Measurements from ENCODE around the gene TSPAN9.

The TSPAN9 gene

GRCh38 chr12:3092764-3093163, 15.6 kb downstream of the TSPAN9 start:
- no peak overlapping the region for H3K4me3 ChIP-seq (ENCODE audit: low read length)
- no peaks in the 10 kb centered on the region for H3K36me3 ChIP-seq (ENCODE audit: insufficient read depth, low read depth, low read length)
- H3K27me3 ChIP-seq (ENCODE audit: insufficient read depth, low read length) = no peaks in the 10 kb centered on the region
- H3K4me1 ChIP-seq (ENCODE audit: insufficient read depth, low read length) = no peaks in the 10 kb centered on the region
- H3K9me3 ChIP-seq (ENCODE audit: insufficient read depth, low read depth, low read length) = no peaks in the 10 kb centered on the region
- no peak overlapping the region for H3K9ac ChIP-seq (ENCODE audit: low read depth, low read length)
- no peak overlapping the region for H3K27ac ChIP-seq (ENCODE audit: low read length)

- Histone ChIP-seq H3K9ac (ENCODE audit: low read depth, low read length) (no peak overlapping the region), H3K27ac (ENCODE audit: low read length) (no peak overlapping the region), H3K9me3 (ENCODE audit: insufficient read depth, low read depth, low read length) (no peaks in the 10 kb centered on the region), H3K4me3 (ENCODE audit: low read length) (no peak overlapping the region), H3K36me3 (ENCODE audit: insufficient read depth, low read depth, low read length) (no peaks in the 10 kb centered on the region), H3K4me1 (ENCODE audit: insufficient read depth, low read length) (no peaks in the 10 kb centered on the region), H3K27me3 (ENCODE audit: insufficient read depth, low read length) (no peaks in the 10 kb centered on the region)
Measured at GRCh38 chr12:3097186-3097804, 20.1 kb downstream of the TSPAN9 start.

DNA sequence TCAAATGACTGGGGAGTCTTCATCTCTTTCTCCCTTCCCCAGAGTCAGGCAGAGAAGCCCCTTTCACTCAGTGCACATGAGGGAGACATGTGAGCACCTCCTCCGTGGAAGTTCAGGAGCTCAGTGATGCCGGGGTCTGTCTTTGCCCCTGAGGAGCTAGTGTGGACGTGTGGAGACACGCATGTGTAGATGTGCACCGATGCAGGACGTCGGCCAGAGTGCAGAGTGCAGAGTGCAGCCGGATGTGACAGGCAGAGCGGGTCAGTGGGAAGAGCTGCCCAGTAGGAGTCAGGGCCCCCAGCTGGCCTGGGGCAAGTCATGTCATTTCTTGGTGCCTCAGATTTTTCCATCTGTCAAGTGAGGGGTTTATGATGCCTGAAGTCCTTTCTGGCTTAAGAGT, 20.7 kb downstream of the TSPAN9 start:
- Histone ChIP-seq H3K9me3 (ENCODE audit: insufficient read depth, low read depth, low read length) (no peaks in the 10 kb centered on the region), H3K27me3 (ENCODE audit: insufficient read depth, low read length) (no peaks in the 10 kb centered on the region), H3K4me1 (ENCODE audit: insufficient read depth, low read length) (no peaks in the 10 kb centered on the region), H3K9ac (ENCODE audit: low read depth, low read length) (no peak overlapping the region), H3K27ac (ENCODE audit: low read length) (no peak overlapping the region), H3K36me3 (ENCODE audit: insufficient read depth, low read depth, low read length) (no peaks in the 10 kb centered on the region), H3K4me3 (ENCODE audit: low read length) (no peak overlapping the region)

DNA sequence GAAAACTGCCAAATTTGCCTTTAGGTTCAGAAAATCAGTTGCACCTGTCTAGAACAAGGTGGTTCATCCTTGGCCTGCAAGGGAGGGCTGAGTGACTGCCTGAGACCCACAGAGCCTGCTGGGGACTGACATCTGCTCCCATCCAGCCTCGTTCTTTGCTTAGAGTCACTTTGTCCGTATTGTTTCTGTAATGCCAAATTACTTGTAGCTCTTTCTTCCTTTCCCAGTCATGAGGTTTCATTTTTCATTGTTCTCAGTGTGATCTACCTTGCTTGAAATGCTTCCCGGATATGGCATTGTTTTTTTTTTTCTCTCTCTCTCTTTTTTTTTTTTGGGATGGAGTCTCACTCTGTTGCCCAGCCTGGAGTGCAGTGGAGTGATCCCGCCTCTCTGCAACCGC, 21.3 kb downstream of the TSPAN9 start:
- Histone ChIP-seq H3K9ac (ENCODE audit: low read depth, low read length) (no peak overlapping the region), H3K9me3 (ENCODE audit: insufficient read depth, low read depth, low read length) (no peaks in the 10 kb centered on the region), H3K36me3 (ENCODE audit: insufficient read depth, low read depth, low read length) (no peaks in the 10 kb centered on the region), H3K27ac (ENCODE audit: low read length) (no peak overlapping the region), H3K4me1 (ENCODE audit: insufficient read depth, low read length) (no peaks in the 10 kb centered on the region), H3K4me3 (ENCODE audit: low read length) (no peak overlapping the region), H3K27me3 (ENCODE audit: insufficient read depth, low read length) (no peaks in the 10 kb centered on the region)

- Histone ChIP-seq H3K9ac (ENCODE audit: low read depth, low read length) (no peak overlapping the region), H3K27me3 (ENCODE audit: insufficient read depth, low read length) (no peaks in the 10 kb centered on the region), H3K36me3 (ENCODE audit: insufficient read depth, low read depth, low read length) (no peaks in the 10 kb centered on the region), H3K27ac (ENCODE audit: low read length) (no peak overlapping the region), H3K4me3 (ENCODE audit: low read length) (no peak overlapping the region), H3K4me1 (ENCODE audit: insufficient read depth, low read length) (no peaks in the 10 kb centered on the region), H3K9me3 (ENCODE audit: insufficient read depth, low read depth, low read length) (no peaks in the 10 kb centered on the region)
Measured at GRCh38 chr12:3099146-3099545, 22.0 kb downstream of the TSPAN9 start.

GRCh38 chr12:3101309-3102024, 24.3 kb downstream of the TSPAN9 start:
- H3K9me3 ChIP-seq (ENCODE audit: insufficient read depth, low read depth, low read length) = no peaks in the 10 kb centered on the region
- no peaks in the 10 kb centered on the region for H3K27me3 ChIP-seq (ENCODE audit: insufficient read depth, low read length)
- H3K9ac ChIP-seq (ENCODE audit: low read depth, low read length) = no peak overlapping the region
- no peak overlapping the region for H3K27ac ChIP-seq (ENCODE audit: low read length)
- H3K4me1 ChIP-seq (ENCODE audit: insufficient read depth, low read length) = no peaks in the 10 kb centered on the region; the same call in 1 of the 2 replicates
- no peaks in the 10 kb centered on the region for H3K36me3 ChIP-seq (ENCODE audit: insufficient read depth, low read depth, low read length)
- H3K4me3 ChIP-seq (ENCODE audit: low read length) = no peak overlapping the region

- Histone ChIP-seq H3K9me3 (ENCODE audit: insufficient read depth, low read depth, low read length) (no peaks in the 10 kb centered on the region), H3K4me1 (ENCODE audit: insufficient read depth, low read length) (peaks cover 4% of the 10 kb centered on the region; the same call in 1 of the 2 replicates), H3K9ac (ENCODE audit: low read depth, low read length) (no peak overlapping the region), H3K36me3 (ENCODE audit: insufficient read depth, low read depth, low read length) (no peaks in the 10 kb centered on the region), H3K4me3 (ENCODE audit: low read length) (no peak overlapping the region), H3K27me3 (ENCODE audit: insufficient read depth, low read length) (no peaks in the 10 kb centered on the region), H3K27ac (ENCODE audit: low read length) (no peak overlapping the region)
Measured at GRCh38 chr12:3102771-3103410, 25.7 kb downstream of the TSPAN9 start.

- H3K27me3 ChIP-seq (ENCODE audit: insufficient read depth, low read length) = no peaks in the 10 kb centered on the region
- no peaks in the 10 kb centered on the region for H3K36me3 ChIP-seq (ENCODE audit: insufficient read depth, low read depth, low read length)
- H3K4me1 ChIP-seq (ENCODE audit: insufficient read depth, low read length) = peaks cover 4% of the 10 kb centered on the region; the same call in 1 of the 2 replicates
- H3K9ac ChIP-seq (ENCODE audit: low read depth, low read length) = no peak overlapping the region
- H3K27ac ChIP-seq (ENCODE audit: low read length) = no peak overlapping the region
- no peaks in the 10 kb centered on the region for H3K9me3 ChIP-seq (ENCODE audit: insufficient read depth, low read depth, low read length)
- H3K4me3 ChIP-seq (ENCODE audit: low read length) = no peak overlapping the region
Measured at GRCh38 chr12:3103806-3104205, 26.6 kb downstream of the TSPAN9 start.

DNA sequence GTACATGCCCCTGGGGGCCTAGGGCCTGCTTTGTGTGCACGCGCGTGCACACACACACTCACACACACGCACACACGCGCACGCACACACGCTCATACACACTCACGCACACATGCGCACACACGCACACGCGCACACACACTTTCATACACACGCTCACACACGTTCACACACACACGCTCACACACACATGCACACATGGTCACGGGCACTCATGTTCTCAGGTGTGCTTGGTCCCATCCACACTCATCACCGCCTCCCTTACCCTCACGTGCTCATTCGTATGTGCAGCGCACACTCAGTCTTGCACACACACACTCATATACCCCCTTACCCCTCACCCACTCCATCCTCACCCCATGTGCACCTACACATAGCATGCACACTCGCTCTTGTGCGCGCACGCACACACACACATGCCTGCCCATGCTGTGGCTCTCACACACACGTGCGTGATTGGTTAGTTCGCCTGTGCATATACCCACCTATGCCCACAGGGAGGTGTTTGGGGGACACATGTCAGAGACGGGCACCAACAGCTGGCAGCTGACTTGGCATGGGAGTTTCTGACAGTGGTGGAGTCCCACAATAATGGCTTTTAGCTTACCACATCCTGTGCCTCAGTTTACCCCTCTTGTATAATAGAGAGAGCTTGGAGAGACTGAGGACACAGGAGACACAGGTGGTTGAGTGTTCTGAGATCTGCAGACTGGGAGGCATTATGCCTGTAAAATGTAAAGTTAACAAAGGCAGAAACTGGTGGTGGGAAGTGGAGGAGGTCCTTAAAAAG, 28.7 kb downstream of the TSPAN9 start:
- Histone ChIP-seq H3K36me3 (ENCODE audit: insufficient read depth, low read depth, low read length) (no peaks in the 10 kb centered on the region), H3K4me1 (ENCODE audit: insufficient read depth, low read length) (peaks cover 4% of the 10 kb centered on the region; the same call in 1 of the 2 replicates), H3K27ac (ENCODE audit: low read length) (no peak overlapping the region), H3K9ac (ENCODE audit: low read depth, low read length) (no peak overlapping the region), H3K27me3 (ENCODE audit: insufficient read depth, low read length) (no peaks in the 10 kb centered on the region), H3K4me3 (ENCODE audit: low read length) (no peak overlapping the region), H3K9me3 (ENCODE audit: insufficient read depth, low read depth, low read length) (no peaks in the 10 kb centered on the region)

DNA sequence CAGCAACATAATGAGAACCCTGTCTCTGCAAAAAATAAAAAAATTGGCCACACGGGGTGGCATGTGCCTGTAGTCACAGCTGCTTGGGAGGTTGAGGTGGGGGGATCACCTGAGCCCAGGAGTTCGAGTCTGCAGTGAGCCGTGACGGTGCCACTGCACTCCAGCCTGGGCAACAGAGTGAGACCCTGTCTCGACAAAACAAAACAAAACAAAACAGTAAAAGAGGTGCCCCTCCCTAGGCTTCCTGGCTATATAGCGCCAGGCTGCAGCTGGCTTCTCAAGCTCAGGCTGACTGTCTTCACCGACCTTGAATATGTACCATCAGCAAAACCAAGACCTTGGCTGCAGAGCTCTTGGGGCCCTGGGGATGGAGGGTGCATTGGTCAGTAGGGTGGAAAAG, 29.4 kb downstream of the TSPAN9 start:
- no peaks in the 10 kb centered on the region for H3K9me3 ChIP-seq (ENCODE audit: insufficient read depth, low read depth, low read length)
- no peaks in the 10 kb centered on the region for H3K27me3 ChIP-seq (ENCODE audit: insufficient read depth, low read length)
- no peaks in the 10 kb centered on the region for H3K36me3 ChIP-seq (ENCODE audit: insufficient read depth, low read depth, low read length)
- no peak overlapping the region for H3K4me3 ChIP-seq (ENCODE audit: low read length)
- peaks cover 4% of the 10 kb centered on the region; the same call in 1 of the 2 replicates for H3K4me1 ChIP-seq (ENCODE audit: insufficient read depth, low read length)
- H3K27ac ChIP-seq (ENCODE audit: low read length) = no peak overlapping the region
- no peak overlapping the region for H3K9ac ChIP-seq (ENCODE audit: low read depth, low read length)

DNA sequence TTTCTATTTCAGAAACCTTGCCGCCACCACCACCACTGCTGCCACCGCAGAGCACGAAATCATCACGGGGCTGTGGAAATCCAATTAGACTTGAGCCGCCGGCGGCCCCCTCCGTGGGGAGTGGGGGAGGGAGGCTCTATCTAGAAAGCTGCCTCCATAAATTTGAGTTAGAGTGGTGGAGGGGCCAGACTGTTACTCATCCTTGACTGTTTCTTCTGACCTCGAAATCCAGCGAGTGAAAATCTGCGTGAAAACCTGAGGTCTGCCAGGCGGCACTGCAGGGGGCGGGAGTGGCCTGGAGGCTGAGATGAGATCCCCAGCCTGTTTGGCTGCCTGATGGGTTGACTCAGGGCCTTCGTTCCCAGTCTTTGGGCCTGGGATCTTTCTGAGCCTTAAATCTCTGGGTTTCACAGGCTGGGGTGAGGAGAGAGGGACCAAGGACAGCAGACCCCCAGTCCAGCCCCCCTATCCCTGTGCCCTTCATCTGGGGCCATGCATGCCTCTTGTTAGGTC, 29.9 kb downstream of the TSPAN9 start:
- no peaks in the 10 kb centered on the region for H3K27me3 ChIP-seq (ENCODE audit: insufficient read depth, low read length)
- H3K27ac ChIP-seq (ENCODE audit: low read length) = no peak overlapping the region
- H3K4me3 ChIP-seq (ENCODE audit: low read length) = no peak overlapping the region
- H3K4me1 ChIP-seq (ENCODE audit: insufficient read depth, low read length) = peaks cover 4% of the 10 kb centered on the region; the same call in 1 of the 2 replicates
- H3K36me3 ChIP-seq (ENCODE audit: insufficient read depth, low read depth, low read length) = no peaks in the 10 kb centered on the region
- no peak overlapping the region for H3K9ac ChIP-seq (ENCODE audit: low read depth, low read length)
- H3K9me3 ChIP-seq (ENCODE audit: insufficient read depth, low read depth, low read length) = no peaks in the 10 kb centered on the region
